Endothelial cell (in vitro differentiated cells): Measurements from ENCODE around the gene CNOT1. TPM values are rescaled to one million over a fixed set of nuclear protein-coding genes. Genes with fewer than 3 reads are reported as not detected.
A peak's percentile ranks its signal among the peaks of the same experiment; 100 is the strongest.
"Not testable (repeated sequence)": the region's sequence is repeated elsewhere in the genome, so short reads cannot be mapped to it uniquely, and the experiment has no call there.

Source experiments
- DNase-seq: peaks from one replicate; pipeline ENCODE4 v3.0.0; 2021; ENCODE audit warnings: low spot score
- H3K27ac Mint-ChIP-seq: one replicate; pipeline ENCODE4 v1.8.0; 2021; ENCODE audit warnings: mixed read lengths, inconsistent platforms; ENCODE audit not compliant: unreplicated experiment
- H3K27me3 Mint-ChIP-seq: one replicate; pipeline ENCODE4 v1.8.0; 2021; ENCODE audit warnings: mild to moderate bottlenecking, moderate library complexity, mixed read lengths, inconsistent platforms; ENCODE audit not compliant: unreplicated experiment
- H3K36me3 Mint-ChIP-seq: one replicate; pipeline ENCODE4 v1.8.0; 2021; ENCODE audit warnings: mild to moderate bottlenecking, low read depth, mixed read lengths, inconsistent platforms; ENCODE audit not compliant: unreplicated experiment
- H3K4me1 Mint-ChIP-seq: one replicate; pipeline ENCODE4 v1.8.0; 2021; ENCODE audit warnings: mild to moderate bottlenecking, mixed read lengths, inconsistent platforms; ENCODE audit not compliant: unreplicated experiment
- H3K4me3 Mint-ChIP-seq: one replicate; pipeline ENCODE4 v1.8.0; 2021; ENCODE audit warnings: mild to moderate bottlenecking, mixed read lengths, inconsistent platforms; ENCODE audit not compliant: unreplicated experiment
- H3K9me3 Mint-ChIP-seq: one replicate; pipeline ENCODE4 v1.8.0; 2021; ENCODE audit warnings: mixed read lengths, inconsistent platforms; ENCODE audit not compliant: unreplicated experiment
- total RNA-seq: library from RNA; stranded (reverse); fragmentation: NEBNext Ultra II Directional; extraction: Animal tissue kit (Norgen Biotek cat#: 25700); gene quantifications from one replicate; pipeline ENCODE4 v1.2.1, GENCODE V29; 2021; ENCODE audit not compliant: unreplicated experiment
- TF ChIP-seq, protein P1 (sequence below): fragments of 200-600 bp; sonication (generic); IDR thresholded peaks from one replicate; pipeline ENCODE4 v1.5.0; 2021; ENCODE audit warnings: antibody characterized with exemption; ENCODE audit not compliant: unreplicated experiment

Gene CNOT1
- total RNA-seq, 1 donor from 2014 or later: 152 TPM

DNA sequence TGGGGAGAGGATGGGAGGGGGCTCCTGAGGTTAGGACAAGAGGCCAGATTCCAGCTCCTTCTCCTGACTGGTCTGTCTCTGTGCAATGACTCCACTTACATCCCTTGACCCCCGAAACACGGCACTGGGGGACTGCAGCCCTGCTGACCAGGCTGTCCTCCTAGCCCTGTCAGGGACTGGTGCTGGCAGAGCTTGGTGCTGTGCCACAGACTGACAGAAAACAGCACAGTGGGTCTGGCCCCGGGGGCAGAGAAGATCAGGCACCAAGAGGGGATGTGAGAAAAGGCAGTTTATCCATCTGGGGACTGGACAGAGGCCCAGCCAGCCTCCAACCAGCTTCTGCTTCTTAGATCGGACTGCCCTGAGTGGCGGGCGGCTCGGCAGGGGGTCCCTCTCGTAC lies 35.6 kb upstream of the CNOT1 start:
- H3K4me3 Mint-ChIP-seq: no peak overlapping the region
- TF ChIP-seq, protein P1, sequence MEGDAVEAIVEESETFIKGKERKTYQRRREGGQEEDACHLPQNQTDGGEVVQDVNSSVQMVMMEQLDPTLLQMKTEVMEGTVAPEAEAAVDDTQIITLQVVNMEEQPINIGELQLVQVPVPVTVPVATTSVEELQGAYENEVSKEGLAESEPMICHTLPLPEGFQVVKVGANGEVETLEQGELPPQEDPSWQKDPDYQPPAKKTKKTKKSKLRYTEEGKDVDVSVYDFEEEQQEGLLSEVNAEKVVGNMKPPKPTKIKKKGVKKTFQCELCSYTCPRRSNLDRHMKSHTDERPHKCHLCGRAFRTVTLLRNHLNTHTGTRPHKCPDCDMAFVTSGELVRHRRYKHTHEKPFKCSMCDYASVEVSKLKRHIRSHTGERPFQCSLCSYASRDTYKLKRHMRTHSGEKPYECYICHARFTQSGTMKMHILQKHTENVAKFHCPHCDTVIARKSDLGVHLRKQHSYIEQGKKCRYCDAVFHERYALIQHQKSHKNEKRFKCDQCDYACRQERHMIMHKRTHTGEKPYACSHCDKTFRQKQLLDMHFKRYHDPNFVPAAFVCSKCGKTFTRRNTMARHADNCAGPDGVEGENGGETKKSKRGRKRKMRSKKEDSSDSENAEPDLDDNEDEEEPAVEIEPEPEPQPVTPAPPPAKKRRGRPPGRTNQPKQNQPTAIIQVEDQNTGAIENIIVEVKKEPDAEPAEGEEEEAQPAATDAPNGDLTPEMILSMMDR: no peak
- H3K27me3 Mint-ChIP-seq: peaks cover 7% of the 10 kb centered on the region
- H3K9me3 Mint-ChIP-seq: no peaks in the 10 kb centered on the region
- no peak for DNase-seq
- H3K4me1 Mint-ChIP-seq: peaks cover 3% of the 10 kb centered on the region
- H3K36me3 Mint-ChIP-seq: peaks cover 22% of the 10 kb centered on the region
- H3K27ac Mint-ChIP-seq: no peak overlapping the region

DNA sequence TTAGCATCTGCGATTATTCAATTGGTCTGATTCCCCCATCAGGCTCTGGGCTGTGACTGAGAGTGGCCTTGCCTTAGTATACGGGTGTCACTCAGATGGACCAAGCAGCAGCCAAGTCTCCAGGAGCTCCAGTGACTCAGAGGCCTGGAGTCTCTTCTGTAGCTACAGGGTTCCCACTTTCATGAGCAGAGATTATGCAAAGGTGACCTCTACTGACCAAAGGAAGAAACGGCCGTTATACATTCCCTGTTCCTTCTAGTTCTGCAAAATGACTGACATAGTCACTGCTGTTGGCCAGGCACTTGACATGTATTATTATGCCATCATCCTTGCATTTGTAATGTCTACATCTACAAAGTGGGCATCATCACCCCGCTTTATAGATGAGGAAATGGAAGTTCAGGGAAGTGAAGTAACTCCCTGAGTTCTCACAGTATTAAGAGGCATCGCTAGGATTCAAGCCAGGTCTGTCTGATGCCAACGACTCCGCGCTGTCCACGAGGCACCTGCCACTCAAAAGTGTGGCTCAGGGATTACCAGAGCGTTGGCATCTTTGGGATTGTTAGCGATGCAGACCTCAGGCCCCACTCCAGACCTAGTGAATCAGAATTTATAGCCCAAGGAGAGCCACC lies 31.7 kb upstream of the CNOT1 start:
- Mint-ChIP-seq H3K36me3 (peaks cover 7% of the 10 kb centered on the region), H3K27me3 (peaks cover 8% of the 10 kb centered on the region), H3K4me3 (no peak overlapping the region), H3K27ac (peak overlapping the region; percentile 64), H3K9me3 (no peaks in the 10 kb centered on the region), H3K4me1 (peaks cover 3% of the 10 kb centered on the region)
- DNase-seq: peak; percentile 48
- TF ChIP-seq, protein P1: peak; percentile 39

DNA sequence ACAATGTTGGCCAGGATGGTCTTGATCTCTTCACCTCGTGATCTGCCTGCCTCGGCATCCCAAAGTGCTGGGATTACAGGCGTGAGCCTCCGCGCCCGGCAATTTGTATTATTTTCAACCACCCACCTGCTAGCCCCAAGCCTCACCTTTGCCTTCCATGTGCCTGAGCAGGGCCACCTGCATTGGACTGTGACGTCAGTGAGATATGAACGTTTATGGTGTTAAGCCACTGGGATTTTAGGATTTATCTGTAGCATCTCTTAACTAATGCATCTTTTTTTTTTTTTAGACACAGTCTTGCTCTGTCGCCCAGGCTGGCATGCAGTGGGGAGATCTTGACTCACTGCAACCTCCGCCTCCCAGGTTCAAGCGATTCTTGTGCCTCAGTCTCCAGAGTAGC lies 30.3 kb upstream of the CNOT1 start:
- DNase-seq, H3K4me1 Mint-ChIP-seq, H3K9me3 Mint-ChIP-seq, H3K27me3 Mint-ChIP-seq, H3K27ac Mint-ChIP-seq, H3K36me3 Mint-ChIP-seq, H3K4me3 Mint-ChIP-seq: not testable (repeated sequence)

DNA sequence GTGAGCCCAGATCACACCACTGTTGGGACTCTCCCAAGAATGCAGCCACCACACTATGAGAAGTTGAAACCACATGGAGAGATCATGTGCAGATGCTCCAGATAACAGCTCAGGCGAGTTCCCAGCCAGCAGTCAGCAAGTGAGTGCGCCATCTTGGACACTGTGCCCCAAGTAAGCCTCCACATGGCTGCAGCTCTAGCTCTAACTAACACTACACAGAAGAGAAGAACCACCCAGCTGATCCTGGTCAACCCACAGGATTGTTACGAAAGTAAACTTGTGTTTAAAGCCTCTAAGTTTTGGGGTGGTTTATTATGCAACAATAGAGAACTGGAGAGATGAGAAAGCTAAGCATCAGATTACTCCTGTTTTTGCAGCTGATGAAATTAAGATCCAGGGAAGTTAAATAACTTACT lies 29.2 kb upstream of the CNOT1 start:
- H3K27ac Mint-ChIP-seq: no peak overlapping the region
- no peaks in the 10 kb centered on the region for H3K36me3 Mint-ChIP-seq
- peaks cover 3% of the 10 kb centered on the region for H3K4me1 Mint-ChIP-seq
- DNase-seq: no peak
- H3K27me3 Mint-ChIP-seq: peaks cover 7% of the 10 kb centered on the region
- H3K4me3 Mint-ChIP-seq: no peak overlapping the region
- no peaks in the 10 kb centered on the region for H3K9me3 Mint-ChIP-seq
- TF ChIP-seq, protein P1: no peak

DNA sequence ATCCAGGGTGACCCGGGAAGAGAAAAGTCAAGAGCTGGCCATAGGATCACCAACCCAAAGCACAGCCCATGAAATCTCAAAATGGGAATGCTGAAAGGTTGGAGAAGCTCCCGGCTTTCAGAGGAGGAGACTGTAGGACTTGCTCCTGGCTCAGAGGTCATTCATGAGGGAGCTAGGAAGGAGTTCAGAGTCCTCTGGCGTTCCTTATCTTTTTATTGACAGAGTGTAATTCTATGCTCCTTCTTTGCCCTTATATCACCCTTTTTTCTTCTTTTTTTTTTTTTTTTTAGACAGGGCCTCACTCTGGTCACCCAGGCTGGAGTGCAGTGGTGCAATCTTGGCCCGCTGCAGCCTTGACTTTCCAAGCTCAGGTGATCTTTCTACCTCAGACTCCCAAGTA lies 27.3 kb upstream of the CNOT1 start:
- Mint-ChIP-seq H3K9me3 (no peaks in the 10 kb centered on the region), H3K4me3 (no peak overlapping the region), H3K4me1 (peaks cover 3% of the 10 kb centered on the region), H3K36me3 (no peaks in the 10 kb centered on the region), H3K27me3 (peaks cover 6% of the 10 kb centered on the region), H3K27ac (no peak overlapping the region)
- TF ChIP-seq, protein P1: no peak
- no peak for DNase-seq
